CD4-positive, alpha-beta T cell treated with Interleukin-4 for 1 hour (primary cell): ENCODE results near the gene SPP1.

Source experiments
- DNase-seq, 2 donors: peaks; one replicate each; pipeline ENCODE4 v3.0.0-alpha.2; 2020 to 2022

The SPP1 gene

DNA sequence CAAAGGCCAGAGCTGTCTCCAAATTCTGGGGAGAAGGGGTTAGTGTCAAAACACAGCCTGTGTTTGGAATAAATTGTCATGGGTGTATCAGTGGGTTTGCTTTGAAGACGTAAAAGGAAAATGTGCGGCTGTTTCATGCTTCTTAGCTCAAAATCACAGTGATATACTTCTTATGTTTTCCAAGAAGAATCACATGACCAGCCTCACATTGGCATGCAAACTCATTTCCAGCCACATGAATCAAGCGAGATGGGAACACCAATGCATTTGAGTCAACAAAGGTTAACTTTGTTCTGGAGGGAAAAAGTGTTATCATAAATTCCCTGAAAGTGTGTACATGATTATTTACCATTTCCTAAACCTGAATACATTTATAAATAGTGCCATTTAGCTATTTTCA is 19.0 kb upstream of the SPP1 start:
- no peak for DNase-seq

DNA sequence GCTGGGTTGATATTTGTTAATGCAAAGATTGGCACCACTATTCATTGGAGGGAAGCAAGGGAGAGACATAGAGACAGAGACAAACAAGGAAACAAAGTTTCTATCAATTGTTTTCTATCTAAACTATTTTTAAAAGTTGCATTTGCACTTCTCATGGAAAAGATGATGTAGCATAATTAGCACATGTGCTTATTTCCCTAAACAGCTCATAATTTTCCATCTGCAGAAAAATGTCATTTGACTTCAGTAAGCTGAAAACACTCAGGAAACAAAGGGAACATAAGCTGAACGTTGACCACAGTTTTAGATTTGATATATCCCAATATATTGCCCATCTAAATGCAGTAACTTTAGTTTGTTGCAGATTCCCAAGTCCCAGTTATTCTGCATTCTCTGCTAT is 18.5 kb upstream of the SPP1 start:
- DNase-seq = no peak

DNA sequence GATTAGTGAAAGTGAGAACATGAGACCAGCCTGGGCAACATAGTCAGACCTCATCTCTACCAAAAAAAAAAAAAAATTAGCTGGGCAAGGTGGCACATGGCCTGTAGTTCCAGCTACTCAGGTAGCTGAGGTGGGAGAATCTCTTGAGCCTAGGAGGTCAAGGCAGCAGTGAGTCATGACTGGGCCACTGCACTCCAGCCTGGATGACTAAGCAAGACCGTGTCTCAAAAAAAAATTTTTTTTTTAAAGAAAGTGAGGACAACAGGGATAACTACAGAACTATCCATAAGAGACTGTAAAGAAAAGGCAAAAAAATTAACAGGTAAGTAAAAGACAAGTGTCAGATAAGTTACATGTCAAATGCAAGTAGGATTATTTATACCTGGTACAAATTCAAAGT is 13.5 kb upstream of the SPP1 start:
- no peak for DNase-seq

DNA sequence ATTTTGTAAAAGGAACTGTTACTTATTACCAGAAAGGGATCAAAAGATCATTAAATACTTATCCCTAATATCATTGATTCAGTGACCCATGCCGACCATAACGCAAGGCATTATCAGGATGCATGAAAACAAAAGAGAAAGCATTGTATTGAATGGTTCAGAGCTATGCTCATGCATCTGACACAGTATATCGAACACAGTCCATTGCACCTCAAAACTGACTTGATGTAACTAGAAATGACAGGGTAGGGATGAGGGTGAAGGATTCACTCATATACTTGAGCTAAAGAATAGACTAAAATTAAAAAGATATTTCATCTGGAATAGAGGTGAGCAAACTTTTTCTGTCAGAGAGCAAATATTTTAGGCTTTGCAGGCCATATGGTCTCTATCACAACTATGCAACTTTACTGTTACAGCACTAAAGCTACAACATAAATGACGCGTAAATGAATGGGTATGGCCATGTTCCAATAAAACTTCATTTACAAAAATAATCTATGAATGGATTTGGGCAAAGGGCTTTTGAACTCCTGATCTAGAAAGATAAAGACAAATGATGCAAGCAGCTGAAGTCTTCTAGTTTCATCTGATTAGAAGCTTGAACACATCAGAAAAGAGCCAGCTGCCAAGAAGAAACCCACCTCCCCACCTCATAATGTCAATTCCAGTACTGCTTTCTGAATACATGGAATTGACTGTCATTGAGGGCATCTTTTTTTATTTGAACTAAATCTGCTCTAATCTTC is 12.9 kb upstream of the SPP1 start:
- no peak for DNase-seq

DNA sequence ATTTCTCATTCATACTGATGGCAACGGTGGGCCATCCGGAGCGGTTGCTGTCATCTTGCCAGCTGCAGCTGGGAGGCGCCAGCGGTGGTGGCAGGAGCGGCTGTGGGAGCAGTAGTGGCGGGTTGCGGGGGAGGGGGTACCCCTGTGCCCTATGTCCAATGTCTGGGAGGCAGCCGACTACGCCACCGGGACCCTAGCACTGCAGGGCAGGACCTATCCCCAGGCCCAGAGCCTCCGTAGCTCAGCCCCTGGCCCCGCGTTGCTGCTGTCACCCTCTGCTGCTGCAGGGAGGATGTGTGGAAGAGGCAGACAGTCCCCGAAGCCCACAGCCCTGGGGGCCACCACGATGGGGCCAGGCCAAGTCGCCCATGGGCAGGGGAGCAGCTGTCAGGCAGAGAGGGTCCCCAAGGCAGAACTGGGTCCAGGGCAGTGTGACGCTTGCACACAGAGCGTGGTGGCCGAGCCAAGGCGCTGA is 10.0 kb upstream of the SPP1 start:
- DNase-seq = no peak

DNA sequence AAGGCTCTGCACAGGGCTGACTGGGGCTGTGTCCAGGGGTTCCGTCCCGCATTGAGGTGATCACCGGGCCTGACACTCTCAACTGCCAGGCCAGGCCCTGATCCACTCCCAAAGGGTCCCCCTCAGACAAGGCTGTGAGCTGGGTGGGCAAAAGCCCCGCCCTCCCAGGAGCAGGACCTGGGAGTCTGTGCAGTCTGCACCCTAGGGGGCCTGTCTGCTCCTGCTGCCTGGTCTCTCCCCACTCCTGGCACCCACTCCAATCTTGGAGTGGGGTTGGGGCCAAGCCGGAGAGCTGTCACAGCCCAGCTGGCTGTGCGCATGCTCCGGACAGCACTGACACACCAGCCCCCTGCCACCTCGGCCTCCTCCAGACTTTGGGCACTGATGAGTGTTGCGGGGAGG is 9.4 kb upstream of the SPP1 start:
- DNase-seq = no peak

DNA sequence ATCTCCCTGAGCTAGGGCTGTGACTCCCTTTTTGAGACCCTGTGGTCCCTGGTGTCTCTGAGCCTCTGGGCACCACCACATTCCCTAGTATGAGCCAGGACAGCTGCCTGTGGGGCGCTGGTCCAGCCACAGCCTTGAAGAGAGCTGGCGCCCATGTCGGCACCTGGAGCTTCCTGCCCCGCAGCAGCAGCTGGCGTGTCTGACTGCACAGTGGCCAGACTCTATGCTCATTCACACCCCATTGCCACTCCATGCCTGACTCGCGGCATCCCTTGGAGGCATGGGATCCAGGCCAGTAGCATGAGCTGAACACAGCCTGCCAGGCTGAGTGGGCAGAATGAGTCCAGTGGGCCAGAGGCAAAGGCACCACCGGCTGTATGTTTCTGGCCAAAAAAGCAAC is 8.3 kb upstream of the SPP1 start:
- DNase-seq = no peak

DNA sequence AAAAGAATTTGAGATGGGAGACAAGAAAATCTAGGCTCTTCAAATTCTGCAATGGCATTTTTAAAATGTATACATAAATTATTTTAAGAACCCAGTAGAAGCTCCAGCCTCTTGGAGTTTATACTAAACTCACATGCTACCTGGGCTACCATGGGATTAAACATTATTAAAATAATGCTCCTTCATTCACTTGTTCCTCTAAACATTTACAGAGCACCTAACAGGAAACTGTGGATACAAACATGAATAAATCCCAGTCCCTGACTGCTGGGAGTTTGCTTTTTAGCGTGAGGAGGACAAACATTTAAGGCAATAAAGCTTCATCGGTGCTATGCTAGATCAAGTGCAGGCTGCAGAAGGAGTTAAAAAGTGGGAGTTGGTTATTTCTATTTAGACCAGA is 5.4 kb upstream of the SPP1 start:
- DNase-seq = no peak

DNA sequence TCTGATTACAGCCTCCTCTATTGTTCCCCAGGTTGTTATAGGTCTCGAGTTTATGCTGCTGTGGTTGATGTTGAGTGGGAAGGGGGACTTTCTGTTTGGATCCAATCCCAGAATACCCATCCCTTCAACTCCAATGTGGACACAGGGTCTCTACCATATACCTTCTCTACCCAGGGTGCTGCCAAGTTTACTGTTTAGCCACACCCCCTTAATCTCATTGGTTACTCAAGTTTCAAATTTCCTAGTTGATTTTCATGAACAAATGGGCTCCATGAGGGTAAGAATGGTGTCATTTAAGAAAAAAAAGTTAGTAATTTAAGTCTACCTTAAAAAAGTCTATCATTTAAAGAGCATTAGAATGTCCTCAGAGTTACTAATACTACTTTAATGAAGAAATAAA is 3.6 kb upstream of the SPP1 start:
- no peak for DNase-seq

DNA sequence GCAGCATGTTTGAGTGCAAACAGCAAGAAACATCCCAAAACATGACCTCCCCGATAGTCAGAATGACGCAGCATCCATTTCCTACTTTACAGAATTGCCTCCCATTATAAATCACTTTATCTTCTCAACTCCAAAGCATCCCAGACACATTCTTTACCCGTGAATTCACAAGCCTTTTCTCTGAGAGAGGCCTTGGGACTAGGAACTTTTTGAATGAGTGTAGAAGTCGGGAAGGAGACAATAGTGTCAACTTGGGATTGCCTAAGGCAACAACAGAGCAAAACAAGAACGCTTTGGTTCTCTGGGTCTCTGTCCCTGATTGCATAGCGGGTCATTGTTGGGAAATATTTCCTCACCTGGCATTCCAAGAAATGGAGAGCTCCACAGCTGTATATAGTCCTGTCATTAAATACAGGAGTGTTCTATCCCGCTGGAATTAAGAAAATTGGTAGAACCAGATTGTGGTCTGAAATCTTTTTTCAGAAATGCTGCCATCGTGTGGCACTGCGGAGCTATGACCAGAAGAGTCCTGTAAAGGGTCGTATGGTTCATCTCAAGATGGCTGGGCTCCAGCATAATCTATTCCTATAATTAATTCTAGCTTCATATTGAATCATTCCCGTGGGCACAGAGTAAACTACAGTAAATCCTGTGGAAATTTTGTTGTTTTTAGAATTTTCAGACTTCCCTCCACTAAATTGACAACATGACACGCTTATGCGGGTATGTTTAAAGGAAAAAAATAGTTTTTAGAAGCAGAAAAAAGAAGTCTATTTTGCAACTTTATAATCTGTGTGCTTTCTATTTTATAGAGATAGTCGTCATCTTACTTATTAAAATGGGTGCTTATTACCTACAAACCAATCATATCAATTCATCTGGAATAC is 2.0 kb upstream of the SPP1 start:
- DNase-seq = peak; percentile 26 to 28

DNA sequence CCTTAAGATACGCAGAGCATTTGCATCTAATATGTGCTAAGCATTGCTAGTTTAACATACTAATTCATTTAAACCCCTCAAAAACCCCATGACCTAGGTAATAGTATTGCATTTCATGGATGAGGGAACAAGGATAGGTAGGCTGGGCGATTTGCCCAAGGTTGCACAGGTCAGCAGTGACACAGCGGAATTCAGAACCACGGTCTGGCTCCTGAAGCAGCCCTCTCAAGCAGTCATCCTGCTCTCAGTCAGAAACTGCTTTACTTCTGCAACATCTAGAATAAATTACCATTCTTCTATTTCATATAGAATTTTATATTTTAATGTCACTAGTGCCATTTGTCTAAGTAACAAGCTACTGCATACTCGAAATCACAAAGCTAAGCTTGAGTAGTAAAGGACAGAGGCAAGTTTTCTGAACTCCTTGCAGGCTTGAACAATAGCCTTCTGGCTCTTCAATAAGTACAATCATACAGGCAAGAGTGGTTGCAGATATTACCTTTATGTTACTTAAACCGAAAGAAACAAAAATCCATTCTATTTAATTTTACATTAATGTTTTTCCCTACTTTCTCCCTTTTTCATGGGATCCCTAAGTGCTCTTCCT is 555 bp upstream of the SPP1 start:
- DNase-seq = no peak

DNA sequence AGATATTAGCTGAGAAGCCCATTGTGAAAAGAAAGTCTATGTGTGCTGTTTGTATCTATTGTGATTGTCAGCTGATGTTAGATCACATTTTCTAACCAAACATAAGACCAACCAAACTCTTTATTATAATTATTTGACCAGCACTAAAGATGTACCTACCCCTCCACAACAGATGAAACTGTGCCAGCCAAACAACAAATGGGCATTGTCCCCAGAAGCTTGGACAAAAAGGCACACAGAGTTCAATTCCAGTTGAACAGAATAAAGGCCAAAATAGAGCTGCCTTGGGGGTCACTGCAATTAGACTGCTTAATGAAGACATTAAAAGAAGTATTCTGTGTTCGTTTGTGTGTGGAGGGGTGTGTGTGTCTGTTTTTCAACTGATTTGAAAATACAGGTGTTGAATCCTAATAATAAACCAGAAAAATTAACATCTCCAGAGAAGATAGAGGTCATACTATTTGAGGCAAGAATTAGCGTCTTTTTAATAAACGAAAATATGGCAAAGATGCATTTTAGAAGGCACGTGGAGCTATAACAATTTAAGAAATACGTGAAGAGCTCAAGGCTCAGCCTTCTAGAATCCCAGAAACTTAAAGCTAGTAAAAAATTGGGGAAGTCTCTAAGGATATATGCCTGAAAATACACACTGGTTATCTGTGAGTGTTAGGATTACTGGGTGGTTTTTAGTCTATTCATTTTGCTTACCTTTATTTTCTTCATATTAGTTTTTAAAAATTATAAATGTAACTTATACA is 2.2 kb downstream of the SPP1 start:
- DNase-seq = no peak

DNA sequence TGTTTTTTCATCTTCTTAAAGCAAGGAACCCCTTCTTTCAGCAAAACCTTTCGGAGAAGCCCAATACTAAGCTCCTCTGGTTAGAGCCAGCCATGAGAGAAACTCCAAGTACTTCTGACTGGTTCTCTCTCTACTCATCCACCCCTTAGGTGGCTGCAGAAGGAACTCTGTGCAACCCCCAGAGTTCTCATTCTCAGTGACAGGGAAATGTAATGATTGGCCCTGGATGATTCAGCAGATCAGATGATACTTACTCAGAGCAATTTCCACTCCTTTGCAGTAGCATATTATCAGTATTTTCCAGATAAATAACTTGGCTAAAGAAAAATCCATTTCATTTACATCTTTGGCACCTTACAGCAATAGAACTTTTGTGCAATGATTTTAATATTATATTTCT is 3.2 kb downstream of the SPP1 start:
- DNase-seq = no peak

DNA sequence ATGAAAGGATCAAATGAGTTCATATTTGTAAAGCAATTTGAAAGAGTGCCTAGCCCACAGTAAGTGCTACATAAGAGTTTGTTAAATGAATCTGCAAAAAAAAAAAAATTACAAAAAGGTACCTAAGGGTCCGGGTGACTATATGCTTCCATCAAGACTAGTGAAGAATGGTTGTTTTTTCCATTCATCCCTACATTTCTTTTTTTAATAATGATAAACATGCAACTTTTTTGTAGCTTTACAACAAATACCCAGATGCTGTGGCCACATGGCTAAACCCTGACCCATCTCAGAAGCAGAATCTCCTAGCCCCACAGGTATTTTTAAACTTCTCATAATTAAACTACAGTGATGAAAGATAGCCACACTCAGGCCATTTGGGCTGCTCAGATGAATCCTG is 4.3 kb downstream of the SPP1 start:
- DNase-seq = no peak

DNA sequence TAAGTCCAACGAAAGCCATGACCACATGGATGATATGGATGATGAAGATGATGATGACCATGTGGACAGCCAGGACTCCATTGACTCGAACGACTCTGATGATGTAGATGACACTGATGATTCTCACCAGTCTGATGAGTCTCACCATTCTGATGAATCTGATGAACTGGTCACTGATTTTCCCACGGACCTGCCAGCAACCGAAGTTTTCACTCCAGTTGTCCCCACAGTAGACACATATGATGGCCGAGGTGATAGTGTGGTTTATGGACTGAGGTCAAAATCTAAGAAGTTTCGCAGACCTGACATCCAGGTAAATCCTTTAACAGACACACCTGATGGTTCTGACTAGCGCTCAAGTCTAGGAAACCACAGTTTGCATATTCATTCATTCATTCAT is 6.0 kb downstream of the SPP1 start:
- no peak for DNase-seq

DNA sequence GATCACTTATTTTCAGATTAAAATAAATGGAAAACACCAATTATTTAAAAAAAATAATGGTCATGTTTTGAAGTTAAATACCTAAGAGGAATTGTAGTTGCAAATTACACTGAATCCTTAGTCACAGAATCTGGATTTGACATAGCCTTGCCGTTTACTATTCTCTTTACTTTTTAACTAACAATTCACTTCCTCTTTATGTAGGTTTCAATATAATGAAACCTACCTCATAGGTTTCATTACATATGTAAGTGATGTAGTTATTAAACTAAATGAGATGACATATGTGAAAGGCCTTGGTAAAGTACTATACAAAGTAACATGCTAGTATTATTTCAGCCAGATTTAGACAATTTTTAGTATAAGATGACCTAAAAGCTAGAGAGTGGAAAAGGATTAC is 6.5 kb downstream of the SPP1 start:
- DNase-seq = no peak

DNA sequence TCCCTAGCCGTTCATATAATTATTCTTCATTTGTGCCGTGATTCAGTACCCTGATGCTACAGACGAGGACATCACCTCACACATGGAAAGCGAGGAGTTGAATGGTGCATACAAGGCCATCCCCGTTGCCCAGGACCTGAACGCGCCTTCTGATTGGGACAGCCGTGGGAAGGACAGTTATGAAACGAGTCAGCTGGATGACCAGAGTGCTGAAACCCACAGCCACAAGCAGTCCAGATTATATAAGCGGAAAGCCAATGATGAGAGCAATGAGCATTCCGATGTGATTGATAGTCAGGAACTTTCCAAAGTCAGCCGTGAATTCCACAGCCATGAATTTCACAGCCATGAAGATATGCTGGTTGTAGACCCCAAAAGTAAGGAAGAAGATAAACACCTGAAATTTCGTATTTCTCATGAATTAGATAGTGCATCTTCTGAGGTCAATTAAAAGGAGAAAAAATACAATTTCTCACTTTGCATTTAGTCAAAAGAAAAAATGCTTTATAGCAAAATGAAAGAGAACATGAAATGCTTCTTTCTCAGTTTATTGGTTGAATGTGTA is 7.0 kb downstream of the SPP1 start:
- no peak for DNase-seq

DNA sequence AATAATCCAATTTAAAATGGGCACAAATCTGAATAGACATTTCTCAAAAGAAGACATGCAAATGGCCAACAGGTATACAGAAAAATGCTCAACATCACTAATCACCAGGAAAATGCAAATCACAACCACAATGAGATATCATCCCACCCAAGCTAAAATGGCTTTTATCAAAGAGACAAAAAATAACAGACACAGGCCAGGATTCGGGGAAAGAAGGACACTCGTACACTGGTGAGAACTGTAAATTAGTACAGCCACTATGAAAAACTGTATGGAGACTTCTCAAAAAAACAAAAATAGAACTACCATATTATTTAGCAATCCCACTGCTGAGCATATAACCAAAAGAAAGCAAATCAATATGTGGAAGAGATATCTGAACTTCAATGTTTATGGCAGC is 8.5 kb downstream of the SPP1 start:
- DNase-seq = no peak

DNA sequence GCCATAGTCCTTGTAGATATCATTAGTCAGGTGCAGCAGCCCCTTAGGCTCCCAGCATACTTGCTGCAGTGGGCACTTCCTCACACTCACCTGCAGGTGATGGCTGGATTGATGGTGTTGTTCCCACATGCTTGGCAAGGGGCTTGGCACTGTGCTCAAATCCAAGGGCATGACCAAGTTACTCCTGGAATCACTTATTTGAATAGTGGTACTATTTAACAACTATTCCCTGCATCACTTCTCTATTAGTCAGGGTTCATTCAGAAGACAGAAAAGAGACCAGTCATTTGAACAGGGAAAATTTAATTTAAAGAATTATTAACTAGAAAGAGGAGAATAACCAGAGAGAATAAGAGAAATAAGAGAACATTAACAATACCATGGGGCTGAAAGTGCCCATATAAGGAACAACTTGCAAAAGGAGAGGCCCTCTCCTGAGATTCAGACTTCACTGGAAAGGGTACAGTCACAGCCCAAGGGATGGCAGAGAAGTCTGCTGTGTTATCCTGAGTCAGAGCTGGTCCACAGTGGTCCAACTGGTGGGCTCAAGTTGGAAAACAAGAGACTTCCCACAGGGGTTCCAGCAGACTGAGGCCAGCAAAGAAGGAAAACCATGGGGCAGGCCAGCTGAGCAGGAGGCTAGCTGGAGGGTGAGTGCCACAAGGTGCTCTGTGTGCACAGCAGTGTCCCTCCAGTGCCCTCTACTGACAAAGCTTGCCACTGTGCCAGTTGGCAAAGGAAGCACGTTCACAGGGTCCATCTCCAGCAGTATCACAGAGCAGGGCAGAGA is 9.8 kb downstream of the SPP1 start:
- DNase-seq = peak; percentile 34 to 41

DNA sequence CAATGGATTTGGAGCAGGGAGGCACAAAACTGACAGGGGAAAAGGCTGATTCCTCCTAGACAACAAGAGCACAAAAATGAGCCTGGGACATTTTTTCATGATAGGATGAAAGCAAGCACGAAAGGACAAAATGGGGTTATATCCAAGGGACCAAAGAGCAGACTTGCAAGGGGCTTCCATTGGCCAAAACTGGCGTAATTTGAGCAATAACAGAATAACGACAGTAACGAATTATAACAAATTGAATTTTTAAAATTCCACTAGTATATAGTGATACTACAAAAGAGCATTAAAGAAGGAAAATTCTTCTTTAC is 10.3 kb downstream of the SPP1 start:
- no peak for DNase-seq

DNA sequence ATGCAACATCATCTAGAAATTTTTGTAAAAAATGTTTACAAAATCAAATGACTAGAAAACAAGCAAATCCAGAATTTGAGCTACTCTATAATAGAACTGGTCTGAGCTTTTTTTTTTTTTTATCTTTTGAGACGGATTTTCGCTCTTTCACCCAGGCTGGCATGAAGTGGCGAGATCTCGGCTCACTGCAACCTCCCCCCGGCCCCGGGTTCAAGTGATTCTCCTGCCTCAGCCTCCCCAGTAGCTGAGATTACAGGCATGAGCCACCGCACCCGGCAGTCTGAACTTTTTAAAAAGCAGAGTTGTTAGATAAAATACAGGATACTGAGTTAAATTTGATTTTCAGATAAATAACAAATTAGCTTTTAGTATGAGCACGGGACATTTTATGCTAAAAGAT is 11.0 kb downstream of the SPP1 start:
- DNase-seq = no peak

DNA sequence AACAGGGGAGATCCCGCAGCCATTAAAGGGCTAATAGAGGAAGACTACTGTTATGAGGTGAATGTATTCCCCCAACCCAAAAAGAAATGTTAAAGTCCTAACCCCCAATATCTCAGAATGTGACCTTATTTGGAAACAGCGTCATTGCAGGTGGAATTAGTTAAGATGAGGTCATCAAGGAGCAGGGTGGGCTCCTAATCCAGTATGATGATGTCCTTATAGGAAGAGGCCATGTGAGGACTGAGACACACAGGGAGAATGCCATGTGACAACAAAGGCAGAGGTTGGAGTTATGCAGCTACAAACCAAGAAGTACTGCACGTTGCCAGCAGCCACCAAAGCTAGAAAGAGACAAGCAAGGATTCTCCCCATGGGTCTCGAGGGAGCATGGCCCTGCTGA is 14.3 kb downstream of the SPP1 start:
- no peak for DNase-seq
